HG03066 (cell line): ENCODE measurements around the gene MED12L.

Experiments used
- ATAC-seq: cut with Tn5 transposase; IDR thresholded peaks from one replicate; pipeline ENCODE4 v1.9.1; 2021; ENCODE audit warnings: low read depth; ENCODE audit not compliant: unreplicated experiment

MED12L gene

GRCh38 chr3:151476344-151477018 is 391.0 kb downstream of the MED12L start:
- ATAC-seq = no peak

GRCh38 chr3:151477591-151478334 is 392.3 kb downstream of the MED12L start:
- no peak for ATAC-seq

GRCh38 chr3:151478335-151478697 is 392.9 kb downstream of the MED12L start:
- ATAC-seq = no peak

GRCh38 chr3:151479452-151479851 is 394.0 kb downstream of the MED12L start:
- no peak for ATAC-seq

- ATAC-seq = no peak
Measured at GRCh38 chr3:151480492-151480891, 395.0 kb downstream of the MED12L start.

- ATAC-seq = no peak
Measured at GRCh38 chr3:151483488-151483887, 398.0 kb downstream of the MED12L start.

GRCh38 chr3:151483961-151484520 is 398.6 kb downstream of the MED12L start:
- ATAC-seq = no peak
